ENCODE data around the gene ATP5PO.

The ATP5PO gene

GRCh38 chr21:33940164-33940880, 24.7 kb upstream of the ATP5PO start:
- Histone ChIP-seq H3K4me1 (ENCODE audit: low read length) (no peaks in the 10 kb centered on the region), H3K9ac (ENCODE audit: low read length) (no peak overlapping the region), H3K4me2 (ENCODE audit: low read depth, low read length) (no peak overlapping the region), H3F3A (ENCODE audit: insufficient read depth, low read length) (no peaks in the 10 kb centered on the region), H3K27me3 (replicated peaks; ENCODE audit: insufficient read depth, low read length) (no peaks in the 10 kb centered on the region), H3K79me2 (ENCODE audit: low read length) (no peaks in the 10 kb centered on the region), H2AFZ (ENCODE audit: low read length) (no peak overlapping the region), H3K36me3 (replicated peaks; ENCODE audit: insufficient read depth, low read length) (no peaks in the 10 kb centered on the region), H3K27ac (ENCODE audit: low read length) (no peak overlapping the region), H3K9me3 (replicated peaks; ENCODE audit: insufficient read depth, low read length) (no peaks in the 10 kb centered on the region), H4K20me1 (ENCODE audit: insufficient read depth, low read length) (no peaks in the 10 kb centered on the region), H3K4me3 (ENCODE audit: low read length) (no peak overlapping the region), H3K9me2 (replicated peaks; ENCODE audit: insufficient read depth, low read length) (no peaks in the 10 kb centered on the region)
- TF ChIP-seq CTCF (IDR thresholded peaks at IDR 0.05; ENCODE audit: low read length), result no peak
- no peak for TF ChIP-seq EZH2 (optimal IDR thresholded peaks at IDR 0.05; ENCODE audit: low read depth, low read length)
- no peak for TF ChIP-seq EZH2phosphoT487 (IDR thresholded peaks at IDR 0.05; ENCODE audit: low read length)
- no peak for DNase-seq

DNA sequence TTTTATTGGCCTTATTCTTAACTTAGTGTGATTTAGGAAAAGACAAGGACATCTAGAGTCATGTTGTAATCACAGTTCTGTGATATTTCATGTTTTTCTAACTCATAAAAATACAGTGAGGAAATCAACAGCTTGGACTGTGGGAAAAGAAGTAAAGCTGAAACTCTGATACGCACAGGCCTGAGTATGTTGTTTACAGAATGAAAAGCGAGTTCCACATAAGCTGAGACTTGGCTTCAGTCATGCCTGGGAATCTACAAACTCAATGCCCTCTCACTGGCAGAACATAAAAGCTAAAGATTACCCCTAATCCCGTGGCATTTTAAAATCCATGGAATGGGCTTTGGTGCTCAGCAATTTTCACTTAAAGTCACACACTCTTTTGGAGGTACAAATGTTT, 23.6 kb upstream of the ATP5PO start:
- no peak overlapping the region for H2AFZ ChIP-seq (ENCODE audit: low read length)
- no peaks in the 10 kb centered on the region for H3K36me3 ChIP-seq (replicated peaks; ENCODE audit: insufficient read depth, low read length)
- no peaks in the 10 kb centered on the region for H4K20me1 ChIP-seq (ENCODE audit: insufficient read depth, low read length)
- H3K9ac ChIP-seq (ENCODE audit: low read length), result no peak overlapping the region
- no peak overlapping the region for H3K4me3 ChIP-seq (ENCODE audit: low read length)
- no peak for DNase-seq
- no peaks in the 10 kb centered on the region for H3K79me2 ChIP-seq (ENCODE audit: low read length)
- no peak overlapping the region for H3K27ac ChIP-seq (ENCODE audit: low read length)
- H3K9me3 ChIP-seq (replicated peaks; ENCODE audit: insufficient read depth, low read length), result no peaks in the 10 kb centered on the region
- no peaks in the 10 kb centered on the region for H3K9me2 ChIP-seq (replicated peaks; ENCODE audit: insufficient read depth, low read length)
- no peaks in the 10 kb centered on the region for H3K4me1 ChIP-seq (ENCODE audit: low read length)
- H3F3A ChIP-seq (ENCODE audit: insufficient read depth, low read length), result no peaks in the 10 kb centered on the region
- no peaks in the 10 kb centered on the region for H3K27me3 ChIP-seq (replicated peaks; ENCODE audit: insufficient read depth, low read length)
- no peak overlapping the region for H3K4me2 ChIP-seq (ENCODE audit: low read depth, low read length)
- no peak for TF ChIP-seq EZH2 (optimal IDR thresholded peaks at IDR 0.05; ENCODE audit: low read depth, low read length)

GRCh38 chr21:33938381-33938780, 22.8 kb upstream of the ATP5PO start:
- Histone ChIP-seq H4K20me1 (ENCODE audit: insufficient read depth, low read length) (no peaks in the 10 kb centered on the region), H3K9ac (ENCODE audit: low read length) (no peak overlapping the region), H3K4me2 (ENCODE audit: low read depth, low read length) (no peak overlapping the region), H3K9me2 (replicated peaks; ENCODE audit: insufficient read depth, low read length) (no peaks in the 10 kb centered on the region), H3K27ac (ENCODE audit: low read length) (no peak overlapping the region), H3K79me2 (ENCODE audit: low read length) (no peaks in the 10 kb centered on the region), H3K27me3 (replicated peaks; ENCODE audit: insufficient read depth, low read length) (no peaks in the 10 kb centered on the region), H3K9me3 (replicated peaks; ENCODE audit: insufficient read depth, low read length) (no peaks in the 10 kb centered on the region), H3K4me3 (ENCODE audit: low read length) (no peak overlapping the region), H2AFZ (ENCODE audit: low read length) (no peak overlapping the region), H3K36me3 (replicated peaks; ENCODE audit: insufficient read depth, low read length) (no peaks in the 10 kb centered on the region), H3F3A (ENCODE audit: insufficient read depth, low read length) (no peaks in the 10 kb centered on the region), H3K4me1 (ENCODE audit: low read length) (no peaks in the 10 kb centered on the region)
- TF ChIP-seq EZH2phosphoT487 (IDR thresholded peaks at IDR 0.05; ENCODE audit: low read length), result no peak
- no peak for TF ChIP-seq CTCF (IDR thresholded peaks at IDR 0.05; ENCODE audit: low read length)
- TF ChIP-seq EZH2 (optimal IDR thresholded peaks at IDR 0.05; ENCODE audit: low read depth, low read length), result no peak
- DNase-seq, result no peak

GRCh38 chr21:33937931-33938339, 22.3 kb upstream of the ATP5PO start:
- Histone ChIP-seq H3K79me2 (ENCODE audit: low read length) (no peaks in the 10 kb centered on the region), H3K4me3 (ENCODE audit: low read length) (no peak overlapping the region), H3F3A (ENCODE audit: insufficient read depth, low read length) (no peaks in the 10 kb centered on the region), H3K4me2 (ENCODE audit: low read depth, low read length) (no peak overlapping the region), H4K20me1 (ENCODE audit: insufficient read depth, low read length) (no peaks in the 10 kb centered on the region), H3K27ac (ENCODE audit: low read length) (no peak overlapping the region), H3K9me3 (replicated peaks; ENCODE audit: insufficient read depth, low read length) (no peaks in the 10 kb centered on the region), H3K36me3 (replicated peaks; ENCODE audit: insufficient read depth, low read length) (no peaks in the 10 kb centered on the region), H3K4me1 (ENCODE audit: low read length) (no peaks in the 10 kb centered on the region), H2AFZ (ENCODE audit: low read length) (no peak overlapping the region), H3K9ac (ENCODE audit: low read length) (no peak overlapping the region), H3K27me3 (replicated peaks; ENCODE audit: insufficient read depth, low read length) (no peaks in the 10 kb centered on the region), H3K9me2 (replicated peaks; ENCODE audit: insufficient read depth, low read length) (no peaks in the 10 kb centered on the region)
- DNase-seq, result no peak
- TF ChIP-seq CTCF (IDR thresholded peaks at IDR 0.05; ENCODE audit: low read length) (no peak), EZH2 (optimal IDR thresholded peaks at IDR 0.05; ENCODE audit: low read depth, low read length) (no peak), EZH2phosphoT487 (IDR thresholded peaks at IDR 0.05; ENCODE audit: low read length) (no peak)
